HepG2 (cell line): ENCODE data around the gene CLEC16A.

Experiments
- ATRX ChIP-seq: sonication (generic); formaldehyde crosslinking; IDR thresholded peaks from 2 replicates; pipeline ENCODE4 v1.4.0; 2020; ENCODE audit warnings: missing genetic modification reagents, borderline replicate concordance
- CHD4 ChIP-seq: fragments of 200-600 bp; sonication (generic); IDR thresholded peaks from 2 replicates; pipeline ENCODE4 v1.7.0; 2017; ENCODE audit warnings: mild to moderate bottlenecking, low read length, borderline replicate concordance
- NPAS2 ChIP-seq: sonication (generic); formaldehyde crosslinking; IDR thresholded peaks from 2 replicates; pipeline ENCODE4 v1.8.0; 2022; ENCODE audit warnings: mild to moderate bottlenecking, missing genetic modification reagents, borderline replicate concordance
- NR2F2 ChIP-seq: IDR thresholded peaks from 2 replicates; pipeline ENCODE4 v1.6.1; 2012; ENCODE audit warnings: low read depth, inconsistent platforms, borderline replicate concordance
- POLR2AphosphoS5 ChIP-seq: IDR thresholded peaks from 2 replicates; pipeline ENCODE4 v1.6.1; 2012; ENCODE audit warnings: low read depth, low read length
- PRPF4 ChIP-seq: fragments of 200-400 bp; formaldehyde crosslinking; IDR thresholded peaks from 2 replicates; pipeline ENCODE4 v1.6.1; 2016; ENCODE audit warnings: low read length, low read depth; ENCODE audit not compliant: poor library complexity, severe bottlenecking
- RBAK ChIP-seq: sonication (generic); formaldehyde crosslinking; IDR thresholded peaks from 2 replicates; pipeline ENCODE4 v1.5.1; 2020; ENCODE audit warnings: mild to moderate bottlenecking, missing genetic modification reagents
- SIN3A ChIP-seq: IDR thresholded peaks from 2 replicates; pipeline ENCODE4 v1.6.1; 2011; ENCODE audit warnings: low read depth, mild to moderate bottlenecking, control low read depth, low read length, borderline replicate concordance
- TBX2 ChIP-seq: sonication (generic); formaldehyde crosslinking; IDR thresholded peaks from 2 replicates; pipeline ENCODE4 v1.5.0; 2020; ENCODE audit warnings: missing genetic modification reagents, mild to moderate bottlenecking, borderline replicate concordance
- TF ChIP-seq, protein P1 (sequence below): sonication (generic); formaldehyde crosslinking; IDR thresholded peaks from 2 replicates; pipeline ENCODE4 v1.8.1; 2023; ENCODE audit warnings: missing genetic modification reagents, mild to moderate bottlenecking, borderline replicate concordance
- TF ChIP-seq, protein P2 (sequence below): sonication (generic); formaldehyde crosslinking; IDR thresholded peaks from 2 replicates; pipeline ENCODE4 v1.5.0; 2020; ENCODE audit warnings: mild to moderate bottlenecking, missing genetic modification reagents, moderate library complexity

DNA sequence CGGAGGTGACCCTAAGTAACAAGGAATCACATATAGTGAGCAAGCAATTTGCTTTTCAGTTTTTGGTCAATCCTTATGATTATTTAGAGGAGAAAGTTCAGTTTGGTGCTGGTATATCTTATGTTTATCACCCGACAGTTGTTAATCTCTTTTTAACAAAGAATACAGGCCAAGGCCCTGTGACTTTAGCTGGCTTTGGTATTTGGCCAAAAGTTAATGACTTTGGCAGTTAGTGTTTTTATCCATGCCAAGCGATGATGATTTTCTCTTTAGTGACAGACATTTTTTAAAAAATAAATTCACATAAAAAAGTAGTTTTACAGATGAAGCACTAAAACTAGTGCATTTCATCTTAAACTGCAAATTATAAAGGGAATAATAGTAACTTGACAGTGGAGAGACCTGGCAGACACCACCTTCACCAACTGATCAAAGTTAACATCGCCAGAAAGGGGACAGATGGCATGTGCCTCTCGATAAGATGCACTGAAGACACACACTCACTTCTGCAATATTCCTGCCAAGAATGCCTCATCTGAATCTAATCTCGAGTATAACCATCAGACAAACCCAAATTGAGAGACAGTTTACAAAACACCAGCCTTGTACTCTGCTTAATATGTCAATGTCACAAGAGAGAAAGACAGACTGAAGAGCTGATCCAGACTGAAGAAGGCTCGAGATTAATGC lies 9.0 kb upstream of the CLEC16A start:
- TF ChIP-seq POLR2AphosphoS5 (no peak), NR2F2 (no peak), CHD4 (no peak), PRPF4 (no peak), ATRX (CRISPR knock-in tag) (no peak), SIN3A (no peak), RBAK (no peak), NPAS2 (no peak), TBX2 (CRISPR knock-in tag) (no peak)
- TF ChIP-seq, protein P1, sequence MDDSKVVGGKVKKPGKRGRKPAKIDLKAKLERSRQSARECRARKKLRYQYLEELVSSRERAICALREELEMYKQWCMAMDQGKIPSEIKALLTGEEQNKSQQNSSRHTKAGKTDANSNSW, result no peak
- TF ChIP-seq, protein P2, sequence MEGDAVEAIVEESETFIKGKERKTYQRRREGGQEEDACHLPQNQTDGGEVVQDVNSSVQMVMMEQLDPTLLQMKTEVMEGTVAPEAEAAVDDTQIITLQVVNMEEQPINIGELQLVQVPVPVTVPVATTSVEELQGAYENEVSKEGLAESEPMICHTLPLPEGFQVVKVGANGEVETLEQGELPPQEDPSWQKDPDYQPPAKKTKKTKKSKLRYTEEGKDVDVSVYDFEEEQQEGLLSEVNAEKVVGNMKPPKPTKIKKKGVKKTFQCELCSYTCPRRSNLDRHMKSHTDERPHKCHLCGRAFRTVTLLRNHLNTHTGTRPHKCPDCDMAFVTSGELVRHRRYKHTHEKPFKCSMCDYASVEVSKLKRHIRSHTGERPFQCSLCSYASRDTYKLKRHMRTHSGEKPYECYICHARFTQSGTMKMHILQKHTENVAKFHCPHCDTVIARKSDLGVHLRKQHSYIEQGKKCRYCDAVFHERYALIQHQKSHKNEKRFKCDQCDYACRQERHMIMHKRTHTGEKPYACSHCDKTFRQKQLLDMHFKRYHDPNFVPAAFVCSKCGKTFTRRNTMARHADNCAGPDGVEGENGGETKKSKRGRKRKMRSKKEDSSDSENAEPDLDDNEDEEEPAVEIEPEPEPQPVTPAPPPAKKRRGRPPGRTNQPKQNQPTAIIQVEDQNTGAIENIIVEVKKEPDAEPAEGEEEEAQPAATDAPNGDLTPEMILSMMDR (CRISPR knock-in tag), result no peak
